ENCODE results near the gene CKLF.

- no peak for TF ChIP-seq POLR2AphosphoS5 (IDR thresholded peaks at IDR 0.05; ENCODE audit: low read depth, low read length)
- TF ChIP-seq RCOR1 (IDR thresholded peaks at IDR 0.05; ENCODE audit: low read length) = no peak
- TF ChIP-seq NFIC (IDR thresholded peaks at IDR 0.05; ENCODE audit: borderline replicate concordance) = no peak
- TF ChIP-seq CTCF (IDR thresholded peaks at IDR 0.05) = no peak
These were observed 7.7 kb downstream of the CKLF start for GRCh38 chr16:66560107-66560506.

Data from SK-N-SH (cell line).